ENCODE measurements around the gene PSMA7. TPM values are rescaled to one million over a fixed set of nuclear protein-coding genes. Genes with fewer than 3 reads are reported as not detected.

The PSMA7 gene
- polyA plus RNA-seq, 1 donor: 163 TPM

- Histone ChIP-seq H3K9me3 (ENCODE audit: control insufficient read depth, low read depth, low read length) (no peaks in the 10 kb centered on the region), H3K4me1 (ENCODE audit: control insufficient read depth, insufficient read depth, low read length) (peaks cover 11% of the 10 kb centered on the region), H3K36me3 (ENCODE audit: control insufficient read depth, insufficient read depth, low read length) (peaks cover 2% of the 10 kb centered on the region), H3K4me3 (ENCODE audit: low read length) (no peak overlapping the region), H3K27ac (ENCODE audit: low read length) (peak overlapping the region; percentile 44), H3K27me3 (ENCODE audit: control insufficient read depth, insufficient read depth, low read length) (no peaks in the 10 kb centered on the region)
- DNase-seq: peak; percentile 65 to 79
- no CpG with 5 or more reads among the region's 22 CpGs for WGBS (ENCODE audit: insufficient coverage, low lambda C conversion rate)
Observed at GRCh38 chr20:62146019-62146755, 3.0 kb upstream of the PSMA7 start.

- Histone ChIP-seq H3K9me3 (ENCODE audit: control insufficient read depth, low read depth, low read length) (no peaks in the 10 kb centered on the region), H3K36me3 (ENCODE audit: control insufficient read depth, insufficient read depth, low read length) (peaks cover 6% of the 10 kb centered on the region), H3K4me3 (ENCODE audit: low read length) (no peak overlapping the region), H3K4me1 (ENCODE audit: control insufficient read depth, insufficient read depth, low read length) (peaks cover 17% of the 10 kb centered on the region), H3K27me3 (ENCODE audit: control insufficient read depth, insufficient read depth, low read length) (no peaks in the 10 kb centered on the region), H3K27ac (ENCODE audit: low read length) (peak overlapping the region; percentile 44)
- WGBS (ENCODE audit: insufficient coverage, low lambda C conversion rate): no CpG with 5 or more reads among the region's 7 CpGs
- DNase-seq: no peak
Observed at GRCh38 chr20:62145688-62146018, 2.5 kb upstream of the PSMA7 start.

- Histone ChIP-seq H3K4me1 (ENCODE audit: control insufficient read depth, insufficient read depth, low read length) (peaks cover 17% of the 10 kb centered on the region), H3K27me3 (ENCODE audit: control insufficient read depth, insufficient read depth, low read length) (no peaks in the 10 kb centered on the region), H3K4me3 (ENCODE audit: low read length) (peak overlapping the region; percentile 78), H3K27ac (ENCODE audit: low read length) (peak overlapping the region; percentile 66), H3K36me3 (ENCODE audit: control insufficient read depth, insufficient read depth, low read length) (peaks cover 21% of the 10 kb centered on the region), H3K9me3 (ENCODE audit: control insufficient read depth, low read depth, low read length) (no peaks in the 10 kb centered on the region)
- DNase-seq: peak in 1 of 2 donors; percentile 73
- WGBS (ENCODE audit: insufficient coverage, low lambda C conversion rate): 12% methylated on average over 6 of the region's 104 CpGs
Observed at GRCh38 chr20:62143957-62144825, 997 bp upstream of the PSMA7 start.

GRCh38 chr20:62142252-62143080 is 728 bp downstream of the PSMA7 start:
- Histone ChIP-seq H3K9me3 (ENCODE audit: control insufficient read depth, low read depth, low read length) (no peaks in the 10 kb centered on the region), H3K27ac (ENCODE audit: low read length) (peak overlapping the region; percentile 61), H3K27me3 (ENCODE audit: control insufficient read depth, insufficient read depth, low read length) (no peaks in the 10 kb centered on the region), H3K4me3 (ENCODE audit: low read length) (peak overlapping the region; percentile 62), H3K4me1 (ENCODE audit: control insufficient read depth, insufficient read depth, low read length) (peaks cover 17% of the 10 kb centered on the region), H3K36me3 (ENCODE audit: control insufficient read depth, insufficient read depth, low read length) (peaks cover 38% of the 10 kb centered on the region)
- no CpG with 5 or more reads among the region's 71 CpGs for WGBS (ENCODE audit: insufficient coverage, low lambda C conversion rate)
- DNase-seq: peak in 1 of 2 donors; percentile 42

- H3K9me3 ChIP-seq (ENCODE audit: control insufficient read depth, low read depth, low read length): no peaks in the 10 kb centered on the region
- peaks cover 45% of the 10 kb centered on the region for H3K36me3 ChIP-seq (ENCODE audit: control insufficient read depth, insufficient read depth, low read length)
- no peaks in the 10 kb centered on the region for H3K27me3 ChIP-seq (ENCODE audit: control insufficient read depth, insufficient read depth, low read length)
- peak overlapping the region; percentile 62 for H3K4me3 ChIP-seq (ENCODE audit: low read length)
- no CpG with 5 or more reads among the region's 14 CpGs for WGBS (ENCODE audit: insufficient coverage, low lambda C conversion rate)
- peak; percentile 60 to 77 for DNase-seq
- H3K27ac ChIP-seq (ENCODE audit: low read length): peak overlapping the region; percentile 61
- H3K4me1 ChIP-seq (ENCODE audit: control insufficient read depth, insufficient read depth, low read length): peaks cover 17% of the 10 kb centered on the region
Observed at GRCh38 chr20:62141397-62142251, 1.6 kb downstream of the PSMA7 start.

- no CpG with 5 or more reads among the region's 7 CpGs for WGBS (ENCODE audit: insufficient coverage, low lambda C conversion rate)
- H3K36me3 ChIP-seq (ENCODE audit: control insufficient read depth, insufficient read depth, low read length): peaks cover 51% of the 10 kb centered on the region
- H3K27ac ChIP-seq (ENCODE audit: low read length): peak overlapping the region; percentile 61
- H3K4me1 ChIP-seq (ENCODE audit: control insufficient read depth, insufficient read depth, low read length): peaks cover 17% of the 10 kb centered on the region
- DNase-seq: no peak
- no peaks in the 10 kb centered on the region for H3K27me3 ChIP-seq (ENCODE audit: control insufficient read depth, insufficient read depth, low read length)
- H3K9me3 ChIP-seq (ENCODE audit: control insufficient read depth, low read depth, low read length): no peaks in the 10 kb centered on the region
- H3K4me3 ChIP-seq (ENCODE audit: low read length): no peak overlapping the region
Observed at GRCh38 chr20:62141043-62141396, 2.2 kb downstream of the PSMA7 start.

GRCh38 chr20:62139636-62140035 is 3.6 kb downstream of the PSMA7 start:
- Histone ChIP-seq H3K4me3 (ENCODE audit: low read length) (no peak overlapping the region), H3K27me3 (ENCODE audit: control insufficient read depth, insufficient read depth, low read length) (no peaks in the 10 kb centered on the region), H3K36me3 (ENCODE audit: control insufficient read depth, insufficient read depth, low read length) (peaks cover 65% of the 10 kb centered on the region), H3K27ac (ENCODE audit: low read length) (no peak overlapping the region), H3K9me3 (ENCODE audit: control insufficient read depth, low read depth, low read length) (no peaks in the 10 kb centered on the region), H3K4me1 (ENCODE audit: control insufficient read depth, insufficient read depth, low read length) (peaks cover 14% of the 10 kb centered on the region)
- no peak for DNase-seq
- no CpG with 5 or more reads among the region's 13 CpGs for WGBS (ENCODE audit: insufficient coverage, low lambda C conversion rate)

- Histone ChIP-seq H3K36me3 (ENCODE audit: control insufficient read depth, insufficient read depth, low read length) (peaks cover 71% of the 10 kb centered on the region), H3K4me1 (ENCODE audit: control insufficient read depth, insufficient read depth, low read length) (peaks cover 14% of the 10 kb centered on the region), H3K27ac (ENCODE audit: low read length) (no peak overlapping the region), H3K4me3 (ENCODE audit: low read length) (no peak overlapping the region), H3K9me3 (ENCODE audit: control insufficient read depth, low read depth, low read length) (no peaks in the 10 kb centered on the region), H3K27me3 (ENCODE audit: control insufficient read depth, insufficient read depth, low read length) (no peaks in the 10 kb centered on the region)
- DNase-seq: no peak
- no CpG with 5 or more reads among the region's 10 CpGs for WGBS (ENCODE audit: insufficient coverage, low lambda C conversion rate)
Observed at GRCh38 chr20:62138912-62139311, 4.3 kb downstream of the PSMA7 start.

- Histone ChIP-seq H3K27me3 (ENCODE audit: control insufficient read depth, insufficient read depth, low read length) (no peaks in the 10 kb centered on the region), H3K27ac (ENCODE audit: low read length) (no peak overlapping the region), H3K4me3 (ENCODE audit: low read length) (no peak overlapping the region), H3K36me3 (ENCODE audit: control insufficient read depth, insufficient read depth, low read length) (peaks cover 78% of the 10 kb centered on the region), H3K9me3 (ENCODE audit: control insufficient read depth, low read depth, low read length) (no peaks in the 10 kb centered on the region), H3K4me1 (ENCODE audit: control insufficient read depth, insufficient read depth, low read length) (peaks cover 14% of the 10 kb centered on the region)
- DNase-seq: no peak
- WGBS (ENCODE audit: insufficient coverage, low lambda C conversion rate): no CpG with 5 or more reads among the region's 11 CpGs
Observed at GRCh38 chr20:62138204-62138543, 5.0 kb downstream of the PSMA7 start.
